NCI-H460 (cell line): ENCODE results near the gene LPAR3. TPM values are rescaled to one million over a fixed set of nuclear protein-coding genes. Genes with fewer than 3 reads are reported as not detected.

Source experiments
- DNase-seq: peaks from one replicate; pipeline ENCODE4 v3.0.0-alpha.2; 2016; ENCODE audit warnings: low read depth; ENCODE audit errors: extremely low read depth
- total RNA-seq: library from RNA; depleted of rRNA; stranded (reverse); fragments of >200 nt; shearing (Covaris generic); gene quantifications from 2 replicates; pipeline ENCODE4 v1.2.3, GENCODE V29; 2014

LPAR3 gene
- total RNA-seq, 1 experiment from 2014 or later = 0.57 TPM

DNA sequence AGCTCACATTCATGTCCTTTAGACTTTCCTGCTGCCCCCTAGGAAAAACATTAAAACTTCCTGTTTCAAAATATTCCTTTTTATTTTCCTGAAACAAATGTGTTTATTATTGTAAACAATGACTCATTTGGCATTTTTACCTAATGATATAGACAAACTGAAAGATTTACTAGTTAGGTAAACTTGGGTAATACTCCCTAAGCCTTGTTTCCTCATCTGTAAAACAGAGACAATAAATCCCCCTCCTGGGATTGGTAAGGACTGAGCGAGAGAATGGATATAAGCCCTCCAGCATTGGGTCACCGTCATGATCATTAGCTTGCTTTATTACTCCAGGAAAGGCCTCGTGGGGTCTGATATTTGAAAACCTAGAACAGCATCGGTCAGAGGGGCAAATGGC is 59.8 kb downstream of the LPAR3 start:
- DNase-seq = no peak

- no peak for DNase-seq
Observed at GRCh38 chr1:84830136-84830535, 62.9 kb downstream of the LPAR3 start.

DNA sequence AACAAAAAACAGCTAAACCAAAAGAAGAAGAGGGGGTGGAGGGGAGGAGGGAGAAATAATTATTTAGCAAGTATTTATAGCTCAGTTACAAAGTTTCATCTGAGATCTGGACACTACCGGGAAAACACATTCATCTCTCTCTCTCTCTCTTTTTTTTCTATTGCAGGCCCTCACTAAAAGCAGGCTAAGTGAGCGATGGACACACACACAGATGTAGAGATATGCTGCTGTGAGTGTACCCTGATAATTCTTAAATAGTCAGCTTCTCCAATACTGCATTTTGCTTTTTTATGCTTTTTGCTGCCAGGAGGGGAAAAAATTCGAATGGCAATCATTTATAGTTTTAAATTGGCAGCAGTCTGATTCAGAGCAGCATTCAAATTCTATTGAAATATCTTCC is 65.0 kb downstream of the LPAR3 start:
- DNase-seq = no peak

DNA sequence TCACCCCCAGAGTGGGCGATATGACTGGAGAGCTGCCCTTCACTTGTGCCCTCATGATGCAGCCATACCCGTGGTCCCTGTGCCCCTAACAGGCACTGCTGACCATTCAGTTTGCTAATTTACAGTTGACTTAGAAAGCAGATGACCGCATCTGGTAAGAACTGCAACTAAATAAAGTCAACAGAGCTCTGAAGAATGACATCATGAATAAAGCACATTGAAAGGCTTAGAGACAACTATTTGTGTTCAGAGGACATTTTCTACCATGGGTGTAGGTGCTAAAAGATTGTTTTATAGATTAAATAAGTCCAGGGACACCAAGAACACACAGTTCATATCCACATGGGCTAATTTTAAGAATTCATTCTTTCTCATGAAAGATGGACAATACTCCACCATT is 65.5 kb downstream of the LPAR3 start:
- no peak for DNase-seq

DNA sequence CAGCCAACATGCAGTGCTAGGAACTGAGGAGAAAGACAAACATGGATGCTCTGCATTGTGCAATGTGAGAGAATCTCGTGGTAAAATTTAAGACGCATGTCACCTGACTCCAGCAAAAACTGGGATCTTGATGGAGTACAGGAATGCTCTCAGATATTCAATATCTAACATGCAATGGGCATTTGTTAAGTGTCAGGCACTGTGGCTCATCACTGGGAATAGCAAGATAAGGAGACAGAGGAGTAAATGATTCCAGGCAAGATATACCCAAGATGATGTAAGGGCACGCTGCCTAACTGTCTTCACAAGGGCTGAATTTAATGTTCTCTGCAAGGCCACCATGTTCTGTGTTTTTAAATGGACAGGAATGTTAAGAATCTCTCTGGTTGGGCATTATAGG is 67.8 kb downstream of the LPAR3 start:
- no peak for DNase-seq

GRCh38 chr1:84823991-84824390 is 69.0 kb downstream of the LPAR3 start:
- no peak for DNase-seq

GRCh38 chr1:84823511-84823910 is 69.5 kb downstream of the LPAR3 start:
- DNase-seq = no peak

GRCh38 chr1:84810343-84810742 is 82.7 kb downstream of the LPAR3 start:
- no peak for DNase-seq

DNA sequence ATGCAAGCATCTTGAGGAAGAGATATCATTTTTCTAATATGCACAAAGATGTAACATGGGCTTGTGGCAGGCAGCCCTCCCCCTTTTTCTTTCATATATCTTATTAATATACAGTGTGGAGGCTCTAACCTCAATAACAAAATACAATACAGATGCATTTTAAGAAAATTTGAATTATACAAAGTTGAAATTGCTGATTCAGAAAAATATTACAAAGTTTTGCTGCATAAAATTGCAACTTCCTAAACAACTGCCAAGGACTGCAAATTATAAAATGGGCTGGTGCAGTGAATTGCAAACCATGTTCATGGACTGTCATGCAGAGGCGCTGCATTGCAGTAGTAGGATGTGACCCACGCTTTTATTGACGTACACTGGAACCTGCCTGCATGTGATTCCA is 84.0 kb downstream of the LPAR3 start:
- no peak for DNase-seq

GRCh38 chr1:84803604-84804003 is 89.4 kb downstream of the LPAR3 start:
- no peak for DNase-seq

DNA sequence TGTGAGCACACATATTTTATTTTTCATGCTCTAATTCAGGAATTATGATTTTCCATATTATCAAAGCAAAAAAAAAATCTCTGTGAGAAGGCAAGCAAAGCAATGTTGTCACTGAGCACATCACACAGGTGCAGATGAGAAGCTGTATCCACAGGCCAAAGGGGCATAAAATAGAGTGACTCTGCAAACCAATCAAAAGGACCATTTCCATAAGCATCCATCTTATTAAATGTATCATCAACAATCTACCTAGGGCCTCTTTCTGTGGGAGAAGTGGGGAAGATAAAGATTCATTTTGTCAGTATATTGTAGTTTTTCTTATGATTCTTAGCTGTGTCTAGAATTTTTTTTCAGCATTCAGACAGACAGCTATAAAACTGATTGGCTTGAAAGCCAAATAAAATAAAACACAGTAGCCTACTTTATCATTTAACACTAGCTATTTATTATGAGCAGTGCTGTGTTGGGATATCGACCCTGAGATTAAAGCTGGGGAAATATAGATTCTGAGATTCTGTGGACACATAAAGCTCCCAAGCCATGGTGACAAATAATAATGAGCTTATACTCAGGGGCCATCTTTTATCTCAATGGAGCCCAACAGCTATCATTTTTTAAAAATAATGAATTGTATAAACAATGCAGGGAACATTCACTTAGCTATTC is 90.3 kb downstream of the LPAR3 start:
- DNase-seq = no peak

GRCh38 chr1:84800090-84801073 is 92.6 kb downstream of the LPAR3 start:
- no peak for DNase-seq

- DNase-seq = no peak
Observed at GRCh38 chr1:84797603-84798002, 95.4 kb downstream of the LPAR3 start.

DNA sequence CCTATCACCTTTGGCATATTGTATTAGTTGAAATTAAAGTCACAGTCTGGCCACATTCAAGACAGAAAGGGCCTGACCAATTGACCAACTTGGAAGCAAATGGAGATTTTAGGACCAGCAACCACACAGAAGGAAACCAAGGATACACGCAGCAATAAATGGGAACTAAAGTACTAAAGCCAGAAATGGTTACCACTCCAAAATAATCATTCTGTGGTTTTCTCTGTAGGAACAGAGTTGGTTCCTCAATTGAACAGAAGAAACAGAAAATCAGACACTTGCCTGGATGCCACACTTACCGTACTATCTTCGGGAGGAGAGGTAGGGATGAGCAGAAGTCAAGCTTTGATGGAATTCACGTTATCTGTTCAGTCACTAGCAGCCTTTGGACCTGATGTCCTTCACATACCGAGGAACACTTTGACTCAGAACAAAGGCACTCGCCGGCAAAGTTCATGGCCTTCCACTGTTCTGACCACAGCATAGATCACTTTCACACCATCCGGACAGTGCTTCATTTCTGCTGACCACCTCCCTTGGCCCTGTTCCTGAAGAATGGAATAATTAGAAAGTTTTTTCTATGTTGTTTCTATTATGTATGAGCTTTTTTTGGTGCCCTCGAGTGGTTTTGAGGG is 96.9 kb downstream of the LPAR3 start:
- no peak for DNase-seq

- no peak for DNase-seq
Observed at GRCh38 chr1:84795213-84795612, 97.8 kb downstream of the LPAR3 start.

GRCh38 chr1:84792421-84792820 is 100.6 kb downstream of the LPAR3 start:
- DNase-seq = no peak

- DNase-seq = no peak
Observed at GRCh38 chr1:84789014-84789413, 104.0 kb downstream of the LPAR3 start.

DNA sequence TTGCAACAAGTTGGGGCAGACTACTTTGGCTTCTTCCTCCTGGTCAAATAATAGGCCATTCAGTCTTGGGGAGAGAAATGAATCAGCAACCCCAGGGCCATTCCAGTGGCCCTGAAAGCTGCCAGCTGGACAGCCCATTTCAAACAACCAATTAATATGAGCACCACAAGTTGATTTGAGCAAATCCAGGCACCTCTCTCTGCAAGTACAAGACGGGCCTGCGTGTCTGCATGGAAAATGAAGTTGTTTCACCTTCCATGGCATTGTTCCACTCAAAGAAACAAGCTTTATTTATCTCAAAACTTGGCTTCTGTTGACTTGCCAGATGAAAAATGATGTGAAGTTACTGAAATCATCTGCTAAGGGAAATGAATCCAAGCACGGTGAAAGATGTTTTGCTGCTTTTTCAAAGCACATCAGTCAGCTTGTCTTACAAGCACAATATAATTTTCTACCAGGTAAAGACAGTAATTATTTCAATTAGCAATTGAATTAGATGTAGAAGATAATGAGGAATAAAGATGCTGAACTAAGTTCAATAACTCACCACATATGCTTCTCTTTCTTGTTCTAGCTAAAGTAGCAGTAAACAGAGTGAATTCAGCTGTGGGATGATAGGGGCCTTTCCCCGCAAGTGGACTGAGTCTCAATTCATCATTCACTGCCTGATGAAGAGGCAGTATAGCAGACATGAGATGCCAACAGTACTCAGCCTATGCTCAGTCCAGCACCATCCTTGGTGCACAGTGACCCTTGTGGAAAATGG is 107.6 kb downstream of the LPAR3 start:
- DNase-seq = no peak

DNA sequence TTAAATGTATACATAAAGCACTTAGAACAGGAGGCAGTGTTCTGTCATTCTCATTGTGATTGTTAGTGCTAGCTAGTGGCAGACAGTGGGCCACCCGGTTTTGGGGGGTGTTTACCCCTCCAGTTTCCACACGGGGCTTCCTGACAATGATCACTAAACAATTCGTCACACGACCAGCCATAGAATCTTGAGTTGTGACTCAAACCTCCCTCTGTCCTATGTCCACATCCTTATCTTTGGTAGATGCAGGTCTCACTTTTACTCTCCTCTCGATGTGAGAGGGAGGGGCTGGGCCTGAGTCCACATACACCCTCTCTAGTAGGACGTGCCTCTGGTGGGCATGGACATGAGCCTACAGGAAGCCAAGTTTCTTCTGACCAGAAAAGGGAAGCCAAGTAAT is 110.1 kb downstream of the LPAR3 start:
- no peak for DNase-seq

- DNase-seq = peak; percentile 56
Observed at GRCh38 chr1:84781946-84782771, 110.8 kb downstream of the LPAR3 start.
